HTERT RPE-1 (cell line): ENCODE results near the gene MAPRE3.

ENCODE experiments used
- in situ Hi-C: fragments of 300-500 bp; cut with MboI; formaldehyde crosslinking; loops from 4 replicates; pipeline ENCODE4 v1.14.3; 2020; ENCODE audit warnings: low sequenced_read_pairs

Gene MAPRE3

DNA sequence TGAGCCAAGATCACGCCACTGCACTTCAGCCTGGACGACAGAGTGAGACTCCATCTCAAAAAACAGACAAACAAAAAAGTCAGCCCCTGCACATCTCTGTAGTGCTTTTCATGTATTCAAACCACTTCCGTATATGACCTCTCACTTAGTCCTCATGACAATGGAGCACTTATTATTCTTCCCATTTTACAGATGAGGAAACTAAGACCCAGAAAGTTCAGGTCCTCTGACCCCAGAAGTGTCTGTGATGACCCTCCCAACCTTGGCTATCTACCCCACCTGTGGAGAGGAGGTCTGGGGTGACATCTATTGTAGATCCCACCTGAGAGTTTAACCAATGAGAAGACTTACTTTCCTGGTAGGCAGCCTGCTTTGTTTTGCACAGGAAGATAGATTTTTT lies 21.6 kb upstream of the MAPRE3 start:
- in situ Hi-C loops: no loop called here

DNA sequence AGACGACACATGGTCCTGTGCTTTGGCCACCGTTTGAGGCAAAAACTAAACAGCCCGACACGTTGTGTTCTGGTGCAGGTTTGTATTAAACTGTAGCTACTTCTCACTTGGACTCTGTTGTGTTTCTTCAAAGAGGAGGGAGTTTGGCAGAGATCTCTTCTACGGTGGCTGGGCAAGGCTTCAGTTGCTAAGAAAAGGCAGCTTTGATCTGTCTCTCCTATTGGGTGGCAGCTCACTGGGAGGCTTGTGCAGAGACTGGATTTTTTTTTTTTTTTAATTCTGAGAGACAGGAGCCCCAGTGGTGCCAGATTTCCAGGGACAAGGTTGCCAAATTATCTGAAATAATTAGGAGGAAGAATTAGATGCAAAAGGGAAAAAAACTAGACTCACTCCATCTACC lies 20.2 kb upstream of the MAPRE3 start:
- in situ Hi-C loops: no loop called here

DNA sequence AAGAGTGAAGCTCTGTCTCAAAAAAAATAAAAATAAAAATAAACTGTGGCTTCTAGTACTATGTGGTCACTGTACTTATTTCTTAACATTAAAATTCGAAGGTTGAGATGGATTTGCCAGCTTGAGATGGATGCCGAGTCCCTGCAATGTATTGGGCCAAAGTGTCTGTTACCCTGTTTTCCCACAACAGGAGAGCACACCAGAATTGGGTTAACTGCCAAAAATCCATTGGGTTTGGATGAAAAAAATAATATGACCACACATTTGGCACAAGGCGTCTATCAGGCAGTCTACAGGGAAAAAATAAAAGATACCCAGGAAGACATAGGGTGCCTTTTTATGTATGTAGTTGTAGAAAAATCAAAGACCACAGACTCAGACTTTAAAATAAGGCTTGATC lies 19.2 kb upstream of the MAPRE3 start:
- in situ Hi-C loops: no loop called here

DNA sequence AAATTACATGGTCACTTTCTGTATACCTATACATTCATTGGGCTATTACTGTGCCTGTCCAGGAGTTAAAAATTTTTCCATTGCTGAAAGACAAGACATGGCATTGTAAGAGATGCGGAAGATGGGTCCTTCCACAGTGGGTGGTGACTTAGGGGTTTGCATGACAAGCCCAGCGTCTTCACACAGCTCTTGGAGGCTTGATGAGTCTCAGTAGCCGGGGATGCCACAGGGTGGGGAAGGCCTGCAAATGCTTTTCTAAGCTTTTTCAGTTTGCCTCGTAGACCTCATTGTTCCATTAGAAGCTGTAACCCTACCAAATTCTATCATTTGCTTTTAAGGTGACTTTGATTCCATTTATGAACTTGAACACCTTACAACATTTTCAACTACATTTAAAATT lies 18.1 kb upstream of the MAPRE3 start:
- in situ Hi-C loops: no loop called here

DNA sequence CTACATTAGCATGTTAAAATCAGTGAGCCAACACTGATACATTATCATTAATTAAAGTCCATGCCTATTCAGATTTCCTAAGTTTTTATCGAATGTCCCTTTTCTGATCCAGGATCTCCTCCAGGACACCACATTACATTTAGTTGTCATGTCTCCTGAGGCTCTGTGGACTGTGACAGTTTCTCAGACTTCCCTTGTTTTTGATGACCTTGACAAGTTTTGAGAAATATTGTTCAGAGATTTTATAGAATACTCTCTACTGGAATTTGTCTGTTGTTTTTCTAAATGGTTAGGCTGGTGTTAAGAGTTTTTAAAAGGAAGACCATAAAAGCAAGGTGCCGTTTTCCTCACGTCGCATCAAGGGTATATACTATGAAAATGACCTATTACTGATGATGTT lies 16.3 kb upstream of the MAPRE3 start:
- in situ Hi-C loops: no loop called here

DNA sequence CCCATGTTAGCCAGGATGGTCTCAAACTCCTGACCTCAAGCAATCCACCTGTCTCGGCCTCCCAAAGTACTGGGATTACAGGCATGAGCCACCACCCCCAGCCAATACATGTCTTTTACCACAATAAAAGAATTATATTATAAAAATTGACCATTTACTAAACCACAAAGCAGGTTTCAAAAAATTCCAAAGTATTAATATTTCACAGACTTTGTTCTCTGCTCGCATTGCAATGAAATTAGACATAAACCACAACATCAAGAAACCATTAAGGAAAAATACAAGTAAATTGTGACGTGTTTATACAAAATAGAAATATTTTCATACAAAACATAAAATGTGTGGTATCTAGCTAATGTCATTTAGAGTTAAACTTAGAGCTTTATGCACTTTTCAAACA lies 13.4 kb upstream of the MAPRE3 start:
- in situ Hi-C loops: no loop called here

DNA sequence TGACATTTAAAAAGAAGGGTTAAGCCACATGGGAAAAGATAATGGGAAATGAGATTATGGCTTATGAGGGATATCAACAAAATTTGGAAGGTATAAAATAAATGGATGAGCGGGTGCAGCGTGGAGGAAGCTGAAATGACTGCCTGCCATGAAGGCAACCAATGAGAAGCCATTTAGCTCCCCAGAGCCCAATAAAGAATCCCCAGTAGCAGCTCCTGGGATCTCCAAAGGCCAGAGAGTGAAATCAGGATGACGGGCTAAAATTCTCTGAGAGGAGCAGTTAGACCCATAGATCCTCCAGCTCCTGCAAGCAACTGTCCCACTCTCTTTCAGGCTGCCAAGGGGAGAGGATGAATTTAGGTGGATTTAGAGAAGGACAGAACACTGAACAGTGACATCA lies 12.9 kb upstream of the MAPRE3 start:
- in situ Hi-C loops: no loop called here

DNA sequence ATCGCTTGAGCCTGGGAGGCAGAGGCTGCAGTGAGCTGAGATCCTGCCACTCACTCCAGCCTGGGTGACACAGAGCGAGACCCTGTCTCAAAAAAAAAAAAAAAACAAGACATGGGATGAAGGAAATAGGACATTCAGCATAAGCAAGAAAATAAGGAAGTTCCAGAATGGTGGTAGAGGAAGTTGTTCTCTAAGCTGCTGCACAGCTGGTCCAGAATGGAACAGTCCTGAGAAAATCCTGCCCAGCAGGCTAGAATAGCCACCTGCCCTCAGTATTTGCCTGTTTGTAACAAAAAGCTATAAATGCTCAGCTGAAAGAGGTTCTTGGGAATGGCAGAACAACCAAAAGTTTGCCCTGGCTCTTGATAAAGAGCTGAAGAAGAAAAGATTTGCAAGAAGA lies 11.1 kb upstream of the MAPRE3 start:
- in situ Hi-C loops: no loop called here

DNA sequence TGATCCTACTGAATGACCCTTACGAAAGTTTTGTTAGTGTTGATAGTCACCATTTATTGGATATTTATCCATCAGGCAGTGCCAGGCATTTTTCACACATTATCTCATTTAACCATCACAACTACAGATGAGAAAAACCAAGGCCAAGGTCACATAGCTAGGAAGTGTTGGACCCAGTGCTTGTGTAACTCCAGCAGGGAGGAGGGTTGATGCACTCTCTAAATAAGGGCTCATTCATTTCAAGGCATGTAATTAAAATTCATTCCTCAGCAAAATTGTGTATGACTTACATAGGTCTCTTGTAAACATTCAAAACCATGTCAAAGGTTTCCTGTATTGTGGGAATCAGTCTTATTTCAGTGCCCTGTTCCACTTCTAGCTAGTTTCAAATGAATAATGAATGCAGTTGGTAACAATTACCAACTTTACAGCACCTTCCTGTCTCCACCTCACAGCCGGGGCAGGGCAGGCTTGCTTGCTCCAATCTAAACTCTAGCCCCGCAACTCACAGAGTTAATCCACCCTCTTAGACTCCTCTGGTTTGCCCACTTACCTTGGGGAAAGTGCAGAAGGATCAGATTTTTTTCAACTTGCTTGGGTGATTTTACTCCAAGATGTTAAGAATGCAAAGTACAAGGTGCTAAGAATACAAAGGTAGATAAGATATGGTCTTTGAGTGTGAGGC lies 5.8 kb upstream of the MAPRE3 start:
- in situ Hi-C loops: no loop called here

DNA sequence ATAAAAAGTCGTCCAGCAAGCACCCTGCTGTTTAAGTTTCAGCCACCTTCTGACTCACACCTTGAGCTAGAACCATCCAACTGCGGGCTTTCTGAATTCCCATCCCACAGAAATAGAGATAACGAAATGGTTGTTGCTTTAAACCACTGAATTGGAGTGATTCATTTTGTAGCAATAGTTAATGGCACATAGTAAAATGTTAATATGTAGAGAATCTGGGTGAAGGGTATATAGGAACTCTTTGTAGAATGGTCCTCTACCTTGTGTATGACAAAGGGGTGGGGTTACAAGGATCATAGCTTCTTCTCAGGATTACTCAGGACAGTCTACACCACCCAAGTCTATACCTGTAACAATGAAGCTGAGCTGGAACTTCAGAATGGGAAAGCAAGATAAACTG lies 2.4 kb upstream of the MAPRE3 start:
- in situ Hi-C loops: no loop called here

DNA sequence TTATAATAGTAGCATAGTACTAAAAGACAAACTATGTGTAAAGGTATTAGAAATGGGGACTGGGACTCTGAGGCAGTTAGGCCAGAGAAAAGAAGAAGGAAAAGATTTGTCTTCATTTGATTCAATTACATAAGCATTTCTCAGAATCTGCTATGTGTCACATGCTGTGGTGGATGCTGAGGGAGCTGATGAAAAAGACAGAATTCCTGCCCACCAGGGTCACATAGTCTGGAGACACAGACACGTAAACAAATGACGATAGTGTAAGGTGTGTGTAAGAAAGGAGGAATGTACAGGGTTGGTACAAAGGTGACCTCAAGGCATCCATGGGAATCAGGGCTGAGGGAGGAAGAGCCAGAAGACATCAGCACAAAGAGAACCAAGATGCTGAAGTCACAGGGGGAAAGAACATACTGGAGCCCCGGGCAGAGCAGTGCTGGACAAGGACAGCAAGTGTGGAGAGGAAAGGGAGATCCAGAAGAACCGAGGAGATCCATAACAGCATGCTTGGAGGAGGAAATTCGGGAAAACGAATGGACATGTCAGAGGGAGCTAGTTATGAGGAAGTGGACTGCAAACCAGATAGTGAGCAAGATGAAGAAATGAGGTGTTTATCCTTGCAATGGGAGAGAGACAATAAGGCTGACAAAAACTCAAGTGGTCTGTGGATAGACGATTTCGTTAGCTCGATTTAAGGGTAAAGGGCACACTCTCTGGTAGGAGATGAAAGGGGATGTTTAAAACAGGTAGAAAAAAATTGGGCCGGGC lies 1.2 kb upstream of the MAPRE3 start:
- in situ Hi-C loops: no loop called here

DNA sequence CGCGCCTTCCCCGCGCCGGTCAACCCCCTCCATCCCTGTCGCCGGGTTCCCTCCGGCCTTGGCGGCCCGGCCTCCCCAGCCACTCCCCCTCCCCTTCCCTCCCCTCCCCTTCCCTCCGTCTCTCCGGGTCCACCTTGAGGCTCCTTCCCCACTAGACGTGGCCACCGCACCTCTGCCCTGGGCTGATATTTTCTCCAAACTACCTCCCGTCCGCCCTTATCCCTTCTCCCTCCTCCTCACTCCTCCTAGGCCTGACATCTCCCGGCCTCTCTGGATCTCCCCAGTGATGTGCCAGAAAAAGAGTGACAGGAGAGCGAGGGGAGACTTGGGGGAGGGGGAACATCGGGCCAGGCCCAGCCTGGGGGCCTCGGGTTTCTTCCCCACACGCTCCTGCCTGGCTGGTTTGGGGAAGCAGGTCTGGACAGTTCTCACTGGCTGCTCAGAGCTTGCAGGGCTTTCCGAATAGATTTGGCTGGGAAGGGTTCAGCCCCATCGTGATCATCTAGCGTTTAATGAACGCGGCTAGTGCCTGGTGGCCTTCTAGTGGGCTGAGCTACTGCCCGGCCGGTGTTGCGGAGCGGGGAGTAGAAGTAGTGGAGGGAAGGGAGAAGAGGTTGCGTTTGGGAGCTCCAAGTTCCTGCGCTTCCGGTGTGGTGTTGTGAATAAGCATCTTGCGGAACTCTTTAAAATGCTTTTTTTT lies 641 bp downstream of the MAPRE3 start:
- in situ Hi-C loops: no loop called here

DNA sequence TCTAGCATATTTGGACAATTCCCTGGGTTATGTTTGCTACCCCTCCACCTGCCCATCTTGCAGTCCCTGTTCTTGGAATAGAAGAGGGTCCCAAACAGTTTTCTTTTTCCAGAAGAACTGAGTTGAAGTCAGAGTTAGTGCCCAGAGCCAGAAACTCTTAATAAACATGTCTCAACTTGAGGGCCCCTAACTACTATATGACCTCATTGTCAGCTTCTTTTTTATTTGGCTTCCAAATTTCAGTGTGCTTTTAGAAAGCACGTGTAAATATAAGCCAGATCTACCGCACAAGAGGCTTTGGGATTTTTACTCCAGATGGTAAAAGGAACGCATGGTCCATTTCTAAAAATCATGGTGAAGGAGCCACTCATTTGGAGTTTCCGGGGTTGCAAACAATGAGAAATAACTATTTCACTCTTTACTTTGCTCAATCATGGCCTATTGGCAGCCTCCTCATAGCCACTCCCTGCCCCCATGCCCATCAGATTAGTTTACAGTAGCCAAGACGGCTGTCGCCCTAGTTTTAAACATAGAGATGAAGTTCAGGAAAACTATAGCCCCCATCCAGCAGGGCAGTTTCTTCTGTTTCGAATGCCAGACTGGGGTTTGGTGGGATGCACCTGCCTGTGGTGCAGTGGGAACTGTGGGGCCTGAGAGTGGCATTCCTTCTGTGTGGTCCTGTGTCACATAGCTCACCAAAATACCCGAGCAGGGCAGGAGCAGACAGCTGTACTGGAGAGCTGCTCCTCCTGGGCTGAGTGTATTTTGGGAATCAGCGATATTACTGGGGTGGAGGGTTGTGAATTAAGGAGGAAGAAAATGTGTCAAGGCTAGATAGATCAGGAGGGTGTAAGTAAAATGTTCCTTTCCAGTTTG lies 1.7 kb downstream of the MAPRE3 start:
- in situ Hi-C loops: no loop called here

DNA sequence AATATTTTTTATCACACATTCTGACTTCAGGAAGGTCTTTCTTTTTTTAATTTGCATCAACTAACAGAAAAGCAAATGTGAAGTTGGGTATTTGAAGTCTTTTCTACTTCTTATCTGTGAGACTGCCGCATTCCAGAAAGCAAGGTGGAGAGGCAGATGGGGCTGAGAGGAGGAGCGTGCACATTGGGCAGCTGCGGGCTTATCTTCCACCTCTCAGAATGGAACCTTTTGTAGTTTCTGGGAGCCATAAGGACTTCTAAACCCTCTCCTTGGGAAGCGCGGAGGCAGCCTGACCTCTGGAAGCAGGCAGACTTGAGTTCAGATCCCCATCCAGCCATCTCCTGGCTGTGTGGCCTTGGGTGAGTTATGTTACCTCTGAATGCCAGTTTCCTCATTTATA lies 3.9 kb downstream of the MAPRE3 start:
- in situ Hi-C loops: no loop called here

DNA sequence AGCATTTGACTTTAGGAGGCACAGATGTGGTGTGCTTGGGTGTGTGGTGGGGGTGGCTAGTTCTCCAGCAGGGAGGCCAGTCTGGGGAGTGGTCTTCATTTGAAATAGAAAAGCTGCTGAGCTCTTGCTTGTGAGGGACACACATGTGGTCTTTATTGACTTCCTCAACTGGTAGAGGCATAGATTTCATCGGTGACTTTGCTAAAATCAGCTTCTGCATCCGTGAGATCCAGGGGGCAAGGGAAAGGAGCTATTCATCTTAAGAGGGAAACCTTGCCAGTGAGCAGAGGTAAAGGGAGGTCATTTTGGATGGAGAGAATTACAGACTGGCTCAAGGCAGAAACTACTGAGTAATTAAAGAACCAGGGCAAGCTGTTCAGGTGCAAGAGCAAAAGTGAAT lies 4.7 kb downstream of the MAPRE3 start:
- in situ Hi-C loops: no loop called here

DNA sequence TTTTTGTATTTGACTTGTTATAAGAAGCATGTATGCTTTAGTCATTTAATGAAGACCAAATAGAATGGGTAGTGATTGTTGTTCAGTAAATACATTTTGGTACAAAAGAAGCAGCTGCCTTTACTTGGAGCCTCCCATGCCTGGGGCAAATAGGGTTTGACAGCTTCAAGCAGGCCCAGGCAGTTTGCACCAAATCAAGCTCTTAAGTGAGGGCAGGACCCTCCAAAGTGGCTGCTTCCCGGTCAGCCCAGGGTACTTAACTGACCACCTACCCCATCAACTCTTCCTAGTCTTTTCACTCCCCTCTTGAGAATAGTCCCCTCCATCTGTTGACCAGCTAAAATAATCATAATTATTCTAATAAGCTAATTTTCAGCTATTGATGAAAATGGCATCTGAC lies 5.2 kb downstream of the MAPRE3 start:
- in situ Hi-C loops: no loop called here

DNA sequence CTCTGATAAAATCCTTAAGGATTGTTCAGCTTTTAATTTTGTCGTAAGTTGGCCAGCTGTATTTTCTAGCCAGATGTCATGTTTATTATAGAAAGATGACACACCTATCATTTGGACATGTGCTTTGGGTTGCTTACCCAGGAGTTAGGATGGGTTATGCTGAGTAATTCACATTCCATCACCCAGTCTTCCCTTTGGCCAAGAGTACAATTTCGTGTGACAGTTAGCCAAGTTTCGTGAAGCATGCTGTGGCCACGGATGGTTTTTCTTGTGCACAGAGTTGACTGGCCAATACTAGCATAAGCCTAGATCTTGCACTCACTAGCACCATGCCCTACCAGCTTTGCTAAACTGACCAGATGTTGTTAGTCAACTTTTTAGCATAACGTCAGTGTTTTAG lies 5.8 kb downstream of the MAPRE3 start:
- in situ Hi-C loops: no loop called here

DNA sequence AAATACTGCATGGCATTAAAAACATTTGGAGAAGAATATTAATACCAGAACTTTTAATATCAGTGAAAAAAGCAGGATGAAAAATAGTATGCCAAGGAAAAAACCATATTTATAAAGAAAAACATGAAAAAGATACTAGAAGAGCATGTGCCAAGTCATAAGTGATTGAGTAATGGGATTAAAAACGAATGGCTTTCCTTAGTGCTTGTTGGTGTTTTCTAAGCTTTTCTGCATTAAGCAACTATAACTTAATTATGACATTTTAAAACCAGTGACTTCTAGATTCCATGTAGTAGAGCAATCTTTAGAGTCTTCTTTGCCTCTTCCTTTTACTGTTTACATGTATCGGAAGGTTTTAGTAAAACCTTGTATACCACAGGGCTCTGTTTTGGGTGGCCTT lies 6.6 kb downstream of the MAPRE3 start:
- in situ Hi-C loops: no loop called here

DNA sequence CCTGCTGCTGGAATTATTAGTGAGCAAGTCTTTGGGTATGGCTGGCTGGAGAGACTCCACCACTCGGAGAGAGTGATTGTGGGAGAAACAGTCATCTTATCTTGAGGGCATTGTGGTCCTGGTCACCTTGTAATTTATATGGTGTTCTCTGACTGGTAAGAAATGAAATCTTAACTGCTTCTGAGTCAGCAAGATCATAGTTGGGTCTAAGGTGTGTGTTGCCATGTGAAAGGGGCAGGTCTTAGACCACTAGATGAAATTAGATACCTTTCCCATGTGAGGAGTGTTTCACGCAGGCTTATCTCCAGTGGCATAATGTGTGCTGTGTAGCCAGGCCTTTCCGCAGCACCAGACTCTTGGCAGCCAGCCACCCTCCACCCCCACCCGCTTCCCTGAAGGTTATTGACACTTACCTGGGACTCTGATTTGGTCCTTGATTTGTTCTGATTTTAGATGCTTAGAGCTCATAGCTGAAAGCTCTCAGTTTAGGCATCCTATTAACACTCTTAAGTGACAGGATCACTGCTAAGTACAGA lies 7.7 kb downstream of the MAPRE3 start:
- in situ Hi-C loops: no loop called here

DNA sequence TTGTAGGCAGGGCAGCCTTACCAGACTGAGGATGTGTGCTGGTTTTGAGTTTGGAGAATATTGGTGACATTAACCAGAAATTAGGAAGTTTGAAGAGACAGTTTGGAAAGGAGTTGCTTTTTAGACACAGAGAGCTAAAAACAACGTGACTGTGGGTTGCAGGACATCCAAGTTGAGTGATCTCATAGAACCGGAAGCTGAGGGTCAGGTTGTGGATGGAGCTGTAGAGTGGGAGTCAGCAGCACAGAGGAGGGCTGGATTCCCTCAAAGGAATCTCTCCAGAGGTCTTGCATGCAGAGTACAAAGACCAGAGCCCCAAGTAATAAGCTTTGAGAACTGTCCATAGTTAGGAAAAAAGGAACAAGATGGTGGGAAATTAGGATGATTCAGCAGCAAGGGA lies 9.3 kb downstream of the MAPRE3 start:
- in situ Hi-C loops: no loop called here

DNA sequence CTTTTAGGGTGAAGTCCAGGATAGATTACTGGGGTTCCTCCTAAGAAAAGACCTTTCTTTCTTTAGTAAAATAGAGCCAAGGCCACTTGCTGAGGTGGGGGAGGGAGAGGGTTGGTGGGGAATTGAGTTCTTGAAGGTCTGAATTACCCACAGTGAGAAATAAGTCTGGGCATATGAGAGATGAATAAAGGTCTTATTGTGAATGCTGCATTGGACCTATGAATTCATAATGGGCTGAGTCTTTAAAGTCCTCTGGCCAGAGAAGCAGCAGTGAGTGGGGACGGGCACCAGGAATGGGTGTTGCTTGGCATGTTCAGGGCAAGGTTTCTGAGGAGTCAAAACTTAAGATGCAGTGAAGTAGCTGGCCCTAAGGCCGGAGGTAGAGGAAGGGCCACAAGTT lies 10.5 kb downstream of the MAPRE3 start:
- in situ Hi-C loops: no loop called here
